HepG2 (cell line): ENCODE measurements around the gene NOTCH3. TPM values are rescaled to one million over a fixed set of nuclear protein-coding genes. Genes with fewer than 3 reads are reported as not detected.

Experiments used
- ATAC-seq: fragments of 200-7000 bp; cut with Tn5 transposase; 3 replicates; pipeline ENCODE4 v1.9.1; 2020; ENCODE audit warnings: mild to moderate bottlenecking, moderate library complexity
- BruUV-seq: library from RNA; stranded (reverse); fragments of 400-500 nt; replicated peaks from 2 replicates; lab custom pipeline; 2021; lab: Mats Ljungman, UMichigan
- CTCF ChIA-PET: fragments of 300-600 bp; formaldehyde crosslinking; extraction: SDS; loops from one replicate; lab custom pipeline; 2021; ENCODE audit warnings: low total read pairs, inconsistent platforms, low intra/inter-chr PET ratio; lab: Yijun Ruan, JAX
- POLR2A ChIA-PET: fragments of 350-600 bp; sonication (Branson Sonifier 250); formaldehyde crosslinking; loops from one replicate; lab custom pipeline; 2020; ENCODE audit warnings: antibody characterized with exemption, inconsistent platforms; lab: Yijun Ruan, JAX
- DNase-seq: peaks from one replicate; pipeline ENCODE4 v3.0.0-alpha.2; 2015; ENCODE audit warnings: low spot score
- FAIRE-seq: peaks from 3 replicates; lab custom pipeline; 2011; peaks lifted over from hg19 to GRCh38; lab: Jason Lieb, UNC
- H2AFZ ChIP-seq: one replicate; pipeline ENCODE4 v1.6.1; 2011; ENCODE audit warnings: low read length, inconsistent platforms
- H3K27ac ChIP-seq: fragments of 300-600 bp; 3 replicates; pipeline ENCODE4 v1.8.0; 2011; ENCODE audit warnings: mixed run types, mild to moderate bottlenecking, mixed read lengths, low read length, inconsistent platforms; ENCODE audit not compliant: insufficient read depth; ENCODE audit errors: extremely low read length
- H3K27me3 ChIP-seq, 2 experiments: fragments of 200-600 bp in 1 of 2; 2 replicates in 1 of 2; 3 replicates in 1 of 2; pipeline versions ENCODE4 v1.6.0 to v1.8.0; 2011; ENCODE audit warnings: low read length in 2 of 2, mild to moderate bottlenecking in 2 of 2, moderate library complexity in 2 of 2, inconsistent platforms in 1 of 2; ENCODE audit not compliant: insufficient read depth in 2 of 2, control insufficient read depth in 1 of 2
- H3K36me3 ChIP-seq, 2 experiments: fragments of 200-600 bp in 1 of 2; replicated peaks in 1 of 2; 2 replicates in 1 of 2; 3 replicates in 1 of 2; pipeline versions ENCODE4 v1.5.1 to v1.8.0; 2011; ENCODE audit warnings: low read length in 2 of 2, inconsistent platforms in 1 of 2; ENCODE audit not compliant: insufficient read depth in 2 of 2, control insufficient read depth in 1 of 2
- H3K4me1 ChIP-seq: 2 replicates; pipeline ENCODE4 v1.5.1; 2012; ENCODE audit warnings: low read length, inconsistent platforms; ENCODE audit not compliant: insufficient read depth
- H3K4me2 ChIP-seq: 2 replicates; pipeline ENCODE4 v1.6.0; 2011; ENCODE audit warnings: low read depth, low read length, inconsistent platforms
- H3K4me3 ChIP-seq, 3 experiments: fragments of 200-600 bp in 1 of 3; sonication (generic), shearing (Covaris generic) in 1 of 3; replicated peaks in 1 of 3; 2 replicates each; pipeline ENCODE4 v1.5.1; 2011 to 2016; ENCODE audit warnings: low read length in 3 of 3, inconsistent platforms in 2 of 3, low read depth in 2 of 3, mild to moderate bottlenecking in 2 of 3, control low read depth in 1 of 3, mixed read lengths in 1 of 3; ENCODE audit not compliant: insufficient read depth in 1 of 3
- H3K79me2 ChIP-seq: one replicate; pipeline ENCODE4 v1.6.1; 2011; ENCODE audit warnings: low read length, inconsistent platforms; ENCODE audit not compliant: insufficient read depth
- H3K9ac ChIP-seq: 2 replicates; pipeline ENCODE4 v1.6.0; 2011; ENCODE audit warnings: mild to moderate bottlenecking, low read depth, low read length, inconsistent platforms; ENCODE audit not compliant: insufficient read depth
- H3K9me3 ChIP-seq: 2 replicates; pipeline ENCODE4 v1.5.1; 2012; ENCODE audit warnings: mild to moderate bottlenecking, low read length
- H4K20me1 ChIP-seq: 2 replicates; pipeline ENCODE4 v1.6.0; 2011; ENCODE audit warnings: inconsistent platforms, mild to moderate bottlenecking, low read length, moderate library complexity; ENCODE audit not compliant: insufficient read depth
- FIP1L1 ChIP-seq: fragments of 200-400 bp; formaldehyde crosslinking; IDR thresholded peaks from 2 replicates; pipeline ENCODE4 v1.6.1; 2018; ENCODE audit warnings: low read depth, mild to moderate bottlenecking, low read length, moderate library complexity, borderline replicate concordance; ENCODE audit not compliant: insufficient read depth
- HBP1 ChIP-seq: IDR thresholded peaks from 2 replicates; pipeline ENCODE4 v1.6.1; 2016; ENCODE audit warnings: low read depth, control low read depth
- SNAPC2 ChIP-seq: sonication (generic); formaldehyde crosslinking; IDR thresholded peaks from 2 replicates; pipeline ENCODE4 v1.8.1; 2022; ENCODE audit warnings: mild to moderate bottlenecking, missing genetic modification reagents
- SRSF4 ChIP-seq: fragments of 200-400 bp; formaldehyde crosslinking; IDR thresholded peaks from one replicate; pipeline ENCODE4 v1.6.1; 2018; ENCODE audit warnings: mild to moderate bottlenecking, low read depth, low read length, moderate library complexity; ENCODE audit not compliant: poor library complexity, severe bottlenecking
- ZBTB21 ChIP-seq: sonication (generic); formaldehyde crosslinking; IDR thresholded peaks from 2 replicates; pipeline ENCODE4 v1.4.0; 2020; ENCODE audit warnings: missing genetic modification reagents
- ZNF891 ChIP-seq: sonication (generic); formaldehyde crosslinking; IDR thresholded peaks from 2 replicates; pipeline ENCODE4 v1.5.0; 2020; ENCODE audit warnings: mild to moderate bottlenecking, missing genetic modification reagents
- WGBS: methylation state at CpG from one replicate; pipeline ENCODE4 v1.1.6; 2017; ENCODE audit warnings: low lambda C conversion rate; 5-methylcytosine and 5-hydroxymethylcytosine counted together
- in situ Hi-C: cut with HindIII; loops from 2 replicates; pipeline ENCODE4 v1.10.0; 2017; ENCODE audit warnings: low pct_unique_long_range_greater_than_20kb; ENCODE audit not compliant: extremely low pct_ligation_motif_present
- intact Hi-C: fragments of 100-400 bp; cut with micrococcal nuclease; formaldehyde crosslinking; loops from one replicate; pipeline ENCODE4 v1.10.0; 2022; ENCODE audit not compliant: unreplicated experiment
- polyA plus RNA-seq, 8 experiments: library from polyadenylated mRNA; depleted of rRNA in 3 of 8; stranded (reverse) in 7 of 8; unstranded in 1 of 8; fragments of >200 nt; fragmentation: Illumina TruSeq in 4 of 8; extraction: Trizol in 4 of 8; gene quantifications; 2 replicates each; pipeline versions ENCODE4 v1.2.1 to v1.2.3, GENCODE V29; 2011 to 2016; ENCODE audit warnings: low read depth in 4 of 8, missing spikeins in 1 of 8, mixed read lengths in 1 of 8; ENCODE audit not compliant: insufficient read depth in 1 of 8
- total RNA-seq, 5 experiments: library from RNA; depleted of rRNA; stranded (reverse); fragments of >200 nt; fragmentation: Illumina TruSeq; extraction: Trizol; gene quantifications; 2 replicates each; pipeline ENCODE4 v1.2.3, GENCODE V29; 2016; ENCODE audit warnings: low read depth in 1 of 5
- TF ChIP-seq, protein P1 (sequence below): sonication (generic); formaldehyde crosslinking; IDR thresholded peaks from 2 replicates; pipeline ENCODE4 v1.5.1; 2020; ENCODE audit warnings: mild to moderate bottlenecking, missing genetic modification reagents, moderate library complexity

NOTCH3 gene
- total and polyA plus RNA-seq, 2 of the 13 experiments (the other 11 are each of a cell fraction or from before 2014, with no cell fraction given), result 0.09 to 0.28 TPM

DNA sequence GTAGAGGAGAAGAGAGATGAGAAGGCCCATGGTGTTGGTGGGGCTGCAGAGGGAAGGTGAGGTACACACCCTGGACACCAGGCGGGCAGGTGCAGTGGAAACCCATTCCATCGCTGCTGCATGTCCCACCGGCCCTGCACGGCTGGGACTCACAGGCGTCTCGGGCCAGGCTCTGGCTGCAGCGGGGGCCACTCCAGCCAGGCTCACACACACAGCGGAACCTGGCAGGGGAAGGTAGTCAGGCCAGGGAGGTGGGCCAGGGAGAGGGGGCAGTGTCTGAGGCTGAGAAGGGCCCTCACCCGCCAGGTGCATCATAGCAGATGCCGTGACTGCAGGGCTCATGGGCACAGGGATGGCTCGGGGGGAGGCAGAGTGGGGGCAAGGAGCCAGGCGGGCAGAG is 15.6 kb downstream of the NOTCH3 start:
- H3K4me3 ChIP-seq, result 0 out of 6 replicates have a peak overlapping the region, but pooled peaks of 1 of the 3 experiments have one; percentile 4
- peak overlapping the region; percentile 39; the same call in 1 of the 2 replicates for H3K4me2 ChIP-seq
- POLR2A ChIA-PET, result no interaction called here
- H3K27ac ChIP-seq, result no peak overlapping the region
- in situ Hi-C loops (no loop called here), intact Hi-C loops (no loop called here)
- no peaks in the 10 kb centered on the region for H4K20me1 ChIP-seq
- no peaks in the 10 kb centered on the region for H3K9me3 ChIP-seq
- no peak for FAIRE-seq
- no peak for DNase-seq
- WGBS, result 30% methylated on average over 12 of the region's 12 CpGs
- no peaks in the 10 kb centered on the region for H3K36me3 ChIP-seq
- no peaks in the 10 kb centered on the region for H3K79me2 ChIP-seq
- TF ChIP-seq ZNF891 (CRISPR knock-in tag) (no peak), ZBTB21 (no peak)
- TF ChIP-seq, protein P1, sequence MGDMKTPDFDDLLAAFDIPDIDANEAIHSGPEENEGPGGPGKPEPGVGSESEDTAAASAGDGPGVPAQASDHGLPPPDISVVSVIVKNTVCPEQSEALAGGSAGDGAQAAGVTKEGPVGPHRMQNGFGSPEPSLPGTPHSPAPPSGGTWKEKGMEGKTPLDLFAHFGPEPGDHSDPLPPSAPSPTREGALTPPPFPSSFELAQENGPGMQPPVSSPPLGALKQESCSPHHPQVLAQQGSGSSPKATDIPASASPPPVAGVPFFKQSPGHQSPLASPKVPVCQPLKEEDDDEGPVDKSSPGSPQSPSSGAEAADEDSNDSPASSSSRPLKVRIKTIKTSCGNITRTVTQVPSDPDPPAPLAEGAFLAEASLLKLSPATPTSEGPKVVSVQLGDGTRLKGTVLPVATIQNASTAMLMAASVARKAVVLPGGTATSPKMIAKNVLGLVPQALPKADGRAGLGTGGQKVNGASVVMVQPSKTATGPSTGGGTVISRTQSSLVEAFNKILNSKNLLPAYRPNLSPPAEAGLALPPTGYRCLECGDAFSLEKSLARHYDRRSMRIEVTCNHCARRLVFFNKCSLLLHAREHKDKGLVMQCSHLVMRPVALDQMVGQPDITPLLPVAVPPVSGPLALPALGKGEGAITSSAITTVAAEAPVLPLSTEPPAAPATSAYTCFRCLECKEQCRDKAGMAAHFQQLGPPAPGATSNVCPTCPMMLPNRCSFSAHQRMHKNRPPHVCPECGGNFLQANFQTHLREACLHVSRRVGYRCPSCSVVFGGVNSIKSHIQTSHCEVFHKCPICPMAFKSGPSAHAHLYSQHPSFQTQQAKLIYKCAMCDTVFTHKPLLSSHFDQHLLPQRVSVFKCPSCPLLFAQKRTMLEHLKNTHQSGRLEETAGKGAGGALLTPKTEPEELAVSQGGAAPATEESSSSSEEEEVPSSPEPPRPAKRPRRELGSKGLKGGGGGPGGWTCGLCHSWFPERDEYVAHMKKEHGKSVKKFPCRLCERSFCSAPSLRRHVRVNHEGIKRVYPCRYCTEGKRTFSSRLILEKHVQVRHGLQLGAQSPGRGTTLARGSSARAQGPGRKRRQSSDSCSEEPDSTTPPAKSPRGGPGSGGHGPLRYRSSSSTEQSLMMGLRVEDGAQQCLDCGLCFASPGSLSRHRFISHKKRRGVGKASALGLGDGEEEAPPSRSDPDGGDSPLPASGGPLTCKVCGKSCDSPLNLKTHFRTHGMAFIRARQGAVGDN (CRISPR knock-in tag), result peak; percentile 22; the same call in 1 of the 2 replicates
- TF ChIP-seq, all 625 proteins: peak for 1
- ATAC-seq, result no peak
- peaks cover 0 to 5% of the 10 kb centered on the region in 2 experiments; a peak in 1 of 5 replicates for H3K27me3 ChIP-seq
- CTCF ChIA-PET, result no interaction called here
- no peak overlapping the region for H2AFZ ChIP-seq
- BruUV-seq, result no TSS peak
- no peak overlapping the region for H3K9ac ChIP-seq
- peaks cover 13% of the 10 kb centered on the region for H3K4me1 ChIP-seq

- peaks cover 0 to 5% of the 10 kb centered on the region in 2 experiments; a peak in 1 of 5 replicates for H3K27me3 ChIP-seq
- H3K36me3 ChIP-seq, result no peaks in the 10 kb centered on the region
- CTCF ChIA-PET, result no interaction called here
- in situ Hi-C loops, result no loop called here
- no peak overlapping the region for H2AFZ ChIP-seq
- POLR2A ChIA-PET, result no interaction called here
- no TSS peak for BruUV-seq
- FAIRE-seq, result no peak
- no peak for ATAC-seq
- no peak for TF ChIP-seq SRSF4
- TF ChIP-seq FIP1L1, result no peak
- no peak for TF ChIP-seq HBP1
- no peak for TF ChIP-seq SNAPC2
- TF ChIP-seq, all 625 proteins: peak for 0
- no peaks in the 10 kb centered on the region for H3K79me2 ChIP-seq
- no peak overlapping the region for H3K27ac ChIP-seq
- intact Hi-C loops, result no loop called here
- H3K4me2 ChIP-seq, result no peak overlapping the region
- no peak for DNase-seq
- no peaks in the 10 kb centered on the region for H3K9me3 ChIP-seq
- H3K4me1 ChIP-seq, result peaks cover 17% of the 10 kb centered on the region
- no peak overlapping the region for H3K4me3 ChIP-seq
- H3K9ac ChIP-seq, result no peak overlapping the region
- WGBS, result 48% methylated on average over 4 of the region's 4 CpGs
- H4K20me1 ChIP-seq, result no peaks in the 10 kb centered on the region
Measured at GRCh38 chr19:15184776-15185175, 16.0 kb downstream of the NOTCH3 start.
